T-helper 17 cell (primary cell): ENCODE data around the gene KCTD16. TPM values are rescaled to one million over a fixed set of nuclear protein-coding genes. Genes with fewer than 3 reads are reported as not detected.

Experiments used
- ATAC-seq: fragments of 150-1000 bp; cut with Tn5 transposase; 2 replicates; pipeline ENCODE4 v1.10.0; 2021; ENCODE audit warnings: mild to moderate bottlenecking, moderate library complexity
- DNase-seq, 3 donors: peaks; one replicate each; pipeline versions ENCODE4 v3.0.0 to v3.0.0-alpha.2; 2020 to 2021
- H3K9me3 ChIP-seq: one replicate; pipeline ENCODE4 v1.7.0; 2013; ENCODE audit warnings: low read length, mild to moderate bottlenecking; ENCODE audit not compliant: control insufficient read depth, poor library complexity, severe bottlenecking
- H3K27ac Mint-ChIP-seq: one replicate; pipeline ENCODE4 v1.8.0; 2022; ENCODE audit warnings: mild to moderate bottlenecking, moderate library complexity, mixed read lengths
- H3K27me3 Mint-ChIP-seq: one replicate; pipeline ENCODE4 v1.8.0; 2022; ENCODE audit warnings: mixed read lengths
- H3K36me3 Mint-ChIP-seq: one replicate; pipeline ENCODE4 v1.8.0; 2022; ENCODE audit warnings: low read depth, mixed read lengths
- H3K4me1 Mint-ChIP-seq: one replicate; pipeline ENCODE4 v1.8.0; 2022; ENCODE audit warnings: mild to moderate bottlenecking, mixed read lengths
- H3K4me3 Mint-ChIP-seq: one replicate; pipeline ENCODE4 v1.8.0; 2022; ENCODE audit warnings: mild to moderate bottlenecking, moderate library complexity, mixed read lengths
- total RNA-seq, 4 donors: library from RNA in 2 of 4; stranded (reverse) in 2 of 4; gene quantifications; one replicate each; pipeline ENCODE4 v1.2.3 and lab custom pipeline; 2022 to 2026

KCTD16 gene
- total RNA-seq, 2 donors from 2014 or later: not detected

DNA sequence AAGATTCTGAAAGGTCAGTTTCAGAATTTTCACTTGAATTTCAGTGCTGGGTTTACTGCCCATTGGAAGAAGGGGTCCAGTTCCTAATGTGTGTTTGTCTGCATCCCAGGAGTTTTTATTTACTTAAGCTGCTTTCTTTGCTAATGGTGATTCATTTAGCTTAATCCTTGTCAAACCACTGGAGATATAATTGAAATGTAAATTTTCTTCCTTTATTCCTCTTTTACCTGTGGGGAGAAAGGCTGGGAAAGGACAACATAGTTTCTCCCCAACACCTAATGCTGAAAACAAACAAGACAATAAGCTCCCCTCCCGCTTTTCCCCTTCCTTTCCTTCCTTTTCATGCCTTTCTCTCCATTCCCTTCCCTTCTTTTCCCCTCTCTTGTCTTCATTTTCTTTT is 185.8 kb downstream of the KCTD16 start:
- H3K36me3 Mint-ChIP-seq: no peaks in the 10 kb centered on the region
- H3K27ac Mint-ChIP-seq: no peak overlapping the region
- no peaks in the 10 kb centered on the region for H3K9me3 ChIP-seq
- DNase-seq (no peak), ATAC-seq (no peak)
- no peak overlapping the region for H3K4me3 Mint-ChIP-seq
- H3K4me1 Mint-ChIP-seq: no peaks in the 10 kb centered on the region
- peaks cover 6% of the 10 kb centered on the region for H3K27me3 Mint-ChIP-seq

- H3K27me3 Mint-ChIP-seq: peaks cover 6% of the 10 kb centered on the region
- H3K4me3 Mint-ChIP-seq: no peak overlapping the region
- no peaks in the 10 kb centered on the region for H3K9me3 ChIP-seq
- H3K27ac Mint-ChIP-seq: no peak overlapping the region
- no peak for DNase-seq
- no peaks in the 10 kb centered on the region for H3K36me3 Mint-ChIP-seq
- ATAC-seq: no peak
- no peaks in the 10 kb centered on the region for H3K4me1 Mint-ChIP-seq
Observed at GRCh38 chr5:144361406-144361805, 190.7 kb downstream of the KCTD16 start.

GRCh38 chr5:144365885-144366284 is 195.2 kb downstream of the KCTD16 start:
- Mint-ChIP-seq H3K4me1 (no peaks in the 10 kb centered on the region), H3K27me3 (no peaks in the 10 kb centered on the region), H3K27ac (no peak overlapping the region), H3K4me3 (no peak overlapping the region), H3K36me3 (no peaks in the 10 kb centered on the region)
- no peaks in the 10 kb centered on the region for H3K9me3 ChIP-seq
- no peak for ATAC-seq
- DNase-seq: no peak

DNA sequence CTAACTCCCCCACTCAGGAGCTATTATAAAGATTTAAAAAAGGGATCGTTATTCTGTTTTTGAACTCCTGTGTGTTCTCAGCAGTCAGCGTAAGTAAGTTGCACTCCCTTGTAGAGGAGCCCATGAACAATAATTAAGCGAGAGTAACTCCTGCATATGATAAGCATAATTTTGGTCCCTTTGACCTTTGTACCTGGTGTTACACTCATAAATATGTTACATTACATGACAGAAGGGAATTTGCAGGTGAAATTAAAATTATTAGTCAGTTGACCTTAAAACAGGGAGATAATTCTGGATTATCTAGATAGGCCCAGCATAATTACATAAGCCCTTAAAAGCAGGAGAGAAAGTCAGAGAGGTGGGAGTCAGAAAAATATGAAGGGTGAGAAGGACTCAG is 197.3 kb downstream of the KCTD16 start:
- DNase-seq: no peak
- H3K9me3 ChIP-seq: no peaks in the 10 kb centered on the region
- no peak overlapping the region for H3K4me3 Mint-ChIP-seq
- H3K4me1 Mint-ChIP-seq: no peaks in the 10 kb centered on the region
- no peak for ATAC-seq
- H3K27ac Mint-ChIP-seq: no peak overlapping the region
- H3K27me3 Mint-ChIP-seq: no peaks in the 10 kb centered on the region
- H3K36me3 Mint-ChIP-seq: no peaks in the 10 kb centered on the region

GRCh38 chr5:144368556-144368955 is 197.9 kb downstream of the KCTD16 start:
- ATAC-seq: no peak
- Mint-ChIP-seq H3K27me3 (no peaks in the 10 kb centered on the region), H3K27ac (no peak overlapping the region), H3K36me3 (no peaks in the 10 kb centered on the region), H3K4me3 (no peak overlapping the region), H3K4me1 (no peaks in the 10 kb centered on the region)
- DNase-seq: no peak
- H3K9me3 ChIP-seq: no peaks in the 10 kb centered on the region

- H3K27ac Mint-ChIP-seq: no peak overlapping the region
- no peaks in the 10 kb centered on the region for H3K9me3 ChIP-seq
- DNase-seq (no peak), ATAC-seq (no peak)
- no peaks in the 10 kb centered on the region for H3K27me3 Mint-ChIP-seq
- no peaks in the 10 kb centered on the region for H3K4me1 Mint-ChIP-seq
- H3K4me3 Mint-ChIP-seq: no peak overlapping the region
- no peaks in the 10 kb centered on the region for H3K36me3 Mint-ChIP-seq
Observed at GRCh38 chr5:144369006-144369405, 198.3 kb downstream of the KCTD16 start.

DNA sequence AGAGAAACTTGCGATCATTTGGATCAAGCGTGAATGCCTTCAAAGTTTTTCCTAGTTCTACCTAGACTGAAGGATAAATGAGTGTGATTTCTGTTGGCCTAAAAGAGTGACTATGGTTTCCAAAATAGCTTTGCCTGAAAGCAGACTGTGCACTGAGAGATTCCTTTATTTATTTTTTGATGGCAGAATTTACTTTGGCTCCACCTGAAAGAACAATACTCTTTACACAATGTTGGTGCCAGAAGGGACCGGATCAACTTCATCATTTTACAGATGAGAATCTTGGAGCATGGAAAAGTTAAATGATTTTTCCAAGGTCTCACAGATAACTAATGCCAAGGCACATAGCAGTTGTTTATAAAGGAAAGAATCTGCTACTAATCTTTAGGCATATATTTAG is 199.6 kb downstream of the KCTD16 start:
- Mint-ChIP-seq H3K27ac (no peak overlapping the region), H3K36me3 (no peaks in the 10 kb centered on the region), H3K4me3 (no peak overlapping the region), H3K4me1 (no peaks in the 10 kb centered on the region), H3K27me3 (no peaks in the 10 kb centered on the region)
- ATAC-seq: no peak
- no peak for DNase-seq
- H3K9me3 ChIP-seq: no peaks in the 10 kb centered on the region

DNA sequence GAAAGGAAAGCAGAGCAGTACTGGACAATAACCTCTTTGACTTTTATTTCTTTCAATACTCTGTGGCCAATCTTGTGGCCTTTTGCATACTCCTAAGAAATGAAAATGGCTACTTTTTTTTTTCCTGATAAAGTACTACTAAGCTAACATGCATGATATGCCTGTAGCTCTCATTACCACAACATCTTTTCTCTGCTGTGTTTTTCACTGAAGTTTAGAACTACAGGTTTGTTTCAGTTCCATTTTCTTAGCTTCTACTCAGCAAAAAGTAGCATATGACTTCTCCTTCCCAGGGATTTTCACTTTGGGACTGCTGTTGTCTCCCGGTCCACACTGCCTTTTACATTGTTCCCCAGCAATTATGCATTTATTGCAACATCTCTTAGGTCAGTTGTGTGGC is 204.0 kb downstream of the KCTD16 start:
- H3K9me3 ChIP-seq: no peaks in the 10 kb centered on the region
- no peak overlapping the region for H3K27ac Mint-ChIP-seq
- H3K36me3 Mint-ChIP-seq: no peaks in the 10 kb centered on the region
- H3K4me1 Mint-ChIP-seq: no peaks in the 10 kb centered on the region
- DNase-seq (no peak), ATAC-seq (no peak)
- H3K27me3 Mint-ChIP-seq: no peaks in the 10 kb centered on the region
- no peak overlapping the region for H3K4me3 Mint-ChIP-seq

- ATAC-seq (no peak), DNase-seq (no peak)
- Mint-ChIP-seq H3K4me1 (no peaks in the 10 kb centered on the region), H3K4me3 (no peak overlapping the region), H3K27me3 (no peaks in the 10 kb centered on the region), H3K36me3 (no peaks in the 10 kb centered on the region), H3K27ac (no peak overlapping the region)
- no peaks in the 10 kb centered on the region for H3K9me3 ChIP-seq
Observed at GRCh38 chr5:144377207-144377606, 206.5 kb downstream of the KCTD16 start.

DNA sequence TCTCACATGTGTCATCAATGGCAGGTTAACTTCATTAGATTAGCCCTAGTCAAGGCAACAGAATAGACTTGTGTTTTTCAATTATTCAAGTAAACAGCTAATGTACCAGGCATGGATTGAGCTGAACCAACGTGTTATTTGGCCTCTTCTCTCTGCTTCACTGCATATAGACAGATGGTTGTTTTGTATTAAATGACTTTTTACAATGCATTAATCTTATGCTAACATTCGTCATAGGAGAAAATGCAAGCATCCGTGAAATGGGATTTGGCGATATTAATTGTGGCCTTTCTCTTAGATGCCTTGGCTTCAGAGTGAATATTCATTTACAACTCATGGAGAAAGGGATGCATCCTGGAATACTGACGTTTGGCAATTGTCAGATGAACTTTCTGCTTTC is 208.0 kb downstream of the KCTD16 start:
- DNase-seq (no peak), ATAC-seq (no peak)
- Mint-ChIP-seq H3K4me3 (no peak overlapping the region), H3K27ac (no peak overlapping the region), H3K27me3 (no peaks in the 10 kb centered on the region), H3K36me3 (no peaks in the 10 kb centered on the region), H3K4me1 (no peaks in the 10 kb centered on the region)
- no peaks in the 10 kb centered on the region for H3K9me3 ChIP-seq

DNA sequence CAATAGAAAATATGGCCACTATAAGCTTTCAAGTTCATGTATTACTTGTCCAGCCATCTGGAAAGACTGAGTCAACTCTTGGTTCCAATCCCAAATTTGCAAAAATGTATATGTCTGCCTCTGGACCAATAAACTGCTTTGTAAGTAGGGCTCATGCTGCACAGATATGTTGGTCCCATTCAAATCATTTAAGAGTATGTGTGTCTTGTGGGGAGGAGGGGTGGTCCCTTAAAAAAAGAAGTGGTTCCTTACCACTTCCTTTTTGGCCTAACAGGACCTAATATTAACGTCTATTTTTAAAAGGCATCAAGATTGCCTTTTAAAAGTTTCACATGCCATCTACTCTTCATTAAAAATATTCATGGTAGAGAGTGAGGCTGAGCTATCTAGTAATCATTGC is 214.9 kb downstream of the KCTD16 start:
- H3K4me1 Mint-ChIP-seq: no peaks in the 10 kb centered on the region
- DNase-seq (no peak), ATAC-seq (no peak)
- no peak overlapping the region for H3K4me3 Mint-ChIP-seq
- H3K27ac Mint-ChIP-seq: no peak overlapping the region
- H3K9me3 ChIP-seq: no peaks in the 10 kb centered on the region
- H3K36me3 Mint-ChIP-seq: no peaks in the 10 kb centered on the region
- no peaks in the 10 kb centered on the region for H3K27me3 Mint-ChIP-seq

DNA sequence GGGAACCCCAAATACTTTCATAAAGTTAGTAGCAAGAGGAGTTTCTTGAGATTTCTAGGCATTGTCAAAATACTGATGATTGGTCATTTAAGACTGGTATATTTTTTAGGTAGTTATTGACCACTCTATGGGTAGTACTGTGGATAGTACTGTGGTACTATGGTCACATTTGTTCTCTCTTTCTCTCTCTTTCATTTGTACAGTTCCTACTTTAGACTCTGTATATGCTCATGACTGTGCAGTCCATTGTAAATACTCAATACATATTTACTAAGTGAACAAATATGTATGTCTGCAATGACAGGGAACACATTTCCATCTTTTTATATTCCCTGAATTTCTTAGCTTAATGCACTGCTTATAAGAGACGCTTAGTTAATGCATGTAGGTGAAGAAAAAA is 215.6 kb downstream of the KCTD16 start:
- DNase-seq (no peak), ATAC-seq (no peak)
- H3K36me3 Mint-ChIP-seq: no peaks in the 10 kb centered on the region
- no peak overlapping the region for H3K27ac Mint-ChIP-seq
- H3K4me3 Mint-ChIP-seq: no peak overlapping the region
- H3K9me3 ChIP-seq: no peaks in the 10 kb centered on the region
- no peaks in the 10 kb centered on the region for H3K27me3 Mint-ChIP-seq
- H3K4me1 Mint-ChIP-seq: no peaks in the 10 kb centered on the region

- no peaks in the 10 kb centered on the region for H3K9me3 ChIP-seq
- no peak for ATAC-seq
- Mint-ChIP-seq H3K4me1 (no peaks in the 10 kb centered on the region), H3K27ac (no peak overlapping the region), H3K27me3 (no peaks in the 10 kb centered on the region), H3K4me3 (no peak overlapping the region), H3K36me3 (no peaks in the 10 kb centered on the region)
- DNase-seq: no peak
Observed at GRCh38 chr5:144390133-144390532, 219.5 kb downstream of the KCTD16 start.

GRCh38 chr5:144391044-144391443 is 220.4 kb downstream of the KCTD16 start:
- H3K36me3 Mint-ChIP-seq: no peaks in the 10 kb centered on the region
- no peak for DNase-seq
- no peaks in the 10 kb centered on the region for H3K4me1 Mint-ChIP-seq
- no peak for ATAC-seq
- H3K4me3 Mint-ChIP-seq: no peak overlapping the region
- H3K27ac Mint-ChIP-seq: no peak overlapping the region
- no peaks in the 10 kb centered on the region for H3K9me3 ChIP-seq
- no peaks in the 10 kb centered on the region for H3K27me3 Mint-ChIP-seq
